ENCODE data around the gene IKBKE.

Gene IKBKE

DNA sequence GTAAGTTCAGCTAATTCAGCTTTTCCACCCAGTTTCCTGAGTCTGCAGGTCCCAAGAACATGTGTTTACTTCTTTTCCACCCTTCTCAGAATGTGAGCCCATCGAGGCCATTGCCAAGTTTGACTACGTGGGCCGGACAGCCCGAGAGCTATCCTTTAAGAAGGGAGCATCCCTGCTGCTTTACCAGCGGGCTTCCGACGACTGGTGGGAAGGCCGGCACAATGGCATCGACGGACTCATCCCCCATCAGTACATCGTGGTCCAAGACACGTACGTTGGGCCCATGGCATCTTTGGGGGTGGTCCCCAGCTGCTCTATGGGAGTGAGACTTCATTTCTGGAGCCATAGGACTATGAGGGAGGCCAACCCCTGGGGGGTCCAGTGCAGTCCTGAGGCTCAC, 17.2 kb upstream of the IKBKE start:
- no peak for DNase-seq (ENCODE audit: extremely low read depth, low read depth)
- TF ChIP-seq, protein P1, sequence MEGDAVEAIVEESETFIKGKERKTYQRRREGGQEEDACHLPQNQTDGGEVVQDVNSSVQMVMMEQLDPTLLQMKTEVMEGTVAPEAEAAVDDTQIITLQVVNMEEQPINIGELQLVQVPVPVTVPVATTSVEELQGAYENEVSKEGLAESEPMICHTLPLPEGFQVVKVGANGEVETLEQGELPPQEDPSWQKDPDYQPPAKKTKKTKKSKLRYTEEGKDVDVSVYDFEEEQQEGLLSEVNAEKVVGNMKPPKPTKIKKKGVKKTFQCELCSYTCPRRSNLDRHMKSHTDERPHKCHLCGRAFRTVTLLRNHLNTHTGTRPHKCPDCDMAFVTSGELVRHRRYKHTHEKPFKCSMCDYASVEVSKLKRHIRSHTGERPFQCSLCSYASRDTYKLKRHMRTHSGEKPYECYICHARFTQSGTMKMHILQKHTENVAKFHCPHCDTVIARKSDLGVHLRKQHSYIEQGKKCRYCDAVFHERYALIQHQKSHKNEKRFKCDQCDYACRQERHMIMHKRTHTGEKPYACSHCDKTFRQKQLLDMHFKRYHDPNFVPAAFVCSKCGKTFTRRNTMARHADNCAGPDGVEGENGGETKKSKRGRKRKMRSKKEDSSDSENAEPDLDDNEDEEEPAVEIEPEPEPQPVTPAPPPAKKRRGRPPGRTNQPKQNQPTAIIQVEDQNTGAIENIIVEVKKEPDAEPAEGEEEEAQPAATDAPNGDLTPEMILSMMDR (IDR thresholded peaks at IDR 0.05; ENCODE audit: low read depth, low read length), result no peak

GRCh38 chr1:206455289-206455665, 15.0 kb upstream of the IKBKE start:
- TF ChIP-seq, protein P1 (IDR thresholded peaks at IDR 0.05; ENCODE audit: low read depth, low read length), result no peak
- no peak for DNase-seq (ENCODE audit: extremely low read depth, low read depth)

- TF ChIP-seq, protein P1 (IDR thresholded peaks at IDR 0.05; ENCODE audit: low read depth, low read length), result no peak
- no peak for DNase-seq (ENCODE audit: extremely low read depth, low read depth)
Measured at GRCh38 chr1:206455666-206456344, 14.5 kb upstream of the IKBKE start.

GRCh38 chr1:206456577-206457370, 13.5 kb upstream of the IKBKE start:
- no peak for DNase-seq (ENCODE audit: extremely low read depth, low read depth)
- TF ChIP-seq, protein P1 (IDR thresholded peaks at IDR 0.05; ENCODE audit: low read depth, low read length), result no peak

- TF ChIP-seq, protein P1 (IDR thresholded peaks at IDR 0.05; ENCODE audit: low read depth, low read length), result no peak
- no peak for DNase-seq (ENCODE audit: extremely low read depth, low read depth)
Measured at GRCh38 chr1:206457408-206458120, 12.7 kb upstream of the IKBKE start.

DNA sequence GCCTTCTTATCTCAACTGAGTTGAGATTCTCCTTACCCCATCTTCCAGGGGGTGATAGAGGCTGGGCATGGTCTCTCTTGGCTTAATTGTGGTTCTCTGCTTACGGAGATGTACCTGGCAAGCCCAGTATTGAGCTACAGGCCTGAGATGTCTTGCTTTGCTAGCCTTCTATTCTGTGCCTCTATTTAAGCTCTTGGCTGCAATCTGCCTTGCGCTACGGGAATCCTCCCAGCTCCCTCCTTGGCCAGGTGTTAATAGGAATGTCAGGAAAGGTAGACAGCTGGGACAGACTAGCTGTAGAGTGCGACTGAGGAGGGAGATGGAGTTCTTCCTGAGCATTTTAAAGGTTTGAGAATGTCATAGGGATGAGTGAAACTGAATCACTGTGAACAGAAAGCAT, 10.6 kb upstream of the IKBKE start:
- TF ChIP-seq, protein P1 (IDR thresholded peaks at IDR 0.05; ENCODE audit: low read depth, low read length), result no peak

More for the DNA sequence above, 10.6 kb upstream of the IKBKE start:
- DNase-seq (ENCODE audit: extremely low read depth, low read depth), result no peak

Data from AG09319 (cell line).